Stimulated activated CD4-positive, alpha-beta T cell treated with anti-CD3 and anti-CD28 coated beads, Interleukin-4, amount 100 ng/mL, for 1 hour (primary cell): ENCODE measurements around the gene NCSTN.

Source experiments
- DNase-seq: peaks from one replicate; pipeline ENCODE4 v3.0.0-alpha.2; 2020

Gene NCSTN

DNA sequence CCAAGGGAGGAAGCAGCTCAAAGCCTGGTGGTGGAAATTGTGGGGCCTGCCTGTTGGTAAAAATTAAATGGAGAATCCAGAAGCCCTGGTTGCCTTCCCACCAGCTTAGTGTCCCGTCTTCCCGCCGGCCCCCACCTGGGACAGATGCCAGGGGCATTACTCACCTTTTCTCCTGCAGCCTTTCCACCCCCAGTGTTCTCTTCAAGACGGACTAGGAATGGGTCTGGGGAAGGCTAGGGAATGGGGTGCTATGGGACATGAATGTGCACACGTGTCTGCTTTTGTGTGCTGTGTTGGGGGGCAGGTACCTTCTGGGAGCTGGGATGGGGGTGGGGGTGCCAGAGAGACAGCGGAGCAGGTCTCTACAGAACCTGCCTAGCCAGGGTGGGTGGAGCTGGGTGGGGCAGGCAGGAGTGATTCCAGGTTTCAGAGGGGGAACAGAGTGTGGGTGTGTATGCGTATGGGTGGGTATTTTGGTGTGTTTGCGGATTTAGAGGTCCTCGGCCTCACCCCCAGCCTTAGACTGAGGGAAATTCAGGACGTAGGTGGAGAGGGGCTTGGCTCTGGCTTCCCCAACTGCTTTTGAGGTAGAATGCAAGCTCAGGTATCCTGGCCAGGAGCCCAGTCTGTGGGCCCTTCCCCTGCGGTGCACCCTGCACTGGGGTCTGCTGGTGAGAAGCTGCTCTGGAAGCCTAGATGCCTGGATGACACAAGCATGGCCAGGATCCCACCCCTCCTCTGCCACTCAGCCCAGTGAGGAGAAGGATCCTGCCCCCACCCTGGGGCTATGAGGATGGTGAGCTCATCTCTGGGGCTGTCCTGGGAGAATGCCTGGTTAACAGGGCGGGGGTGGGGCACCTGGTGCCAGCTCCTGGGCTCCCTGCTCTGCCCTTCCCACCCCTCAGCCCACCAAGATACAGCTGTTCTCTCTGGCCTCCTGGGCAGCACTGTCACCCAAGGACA is 64.9 kb downstream of the NCSTN start:
- DNase-seq = no peak
